ENCODE results near the gene CDH23.
"Not testable (repeated sequence)": the region's sequence is repeated elsewhere in the genome, so short reads cannot be mapped to it uniquely, and the experiment has no call there.

Gene CDH23

DNA sequence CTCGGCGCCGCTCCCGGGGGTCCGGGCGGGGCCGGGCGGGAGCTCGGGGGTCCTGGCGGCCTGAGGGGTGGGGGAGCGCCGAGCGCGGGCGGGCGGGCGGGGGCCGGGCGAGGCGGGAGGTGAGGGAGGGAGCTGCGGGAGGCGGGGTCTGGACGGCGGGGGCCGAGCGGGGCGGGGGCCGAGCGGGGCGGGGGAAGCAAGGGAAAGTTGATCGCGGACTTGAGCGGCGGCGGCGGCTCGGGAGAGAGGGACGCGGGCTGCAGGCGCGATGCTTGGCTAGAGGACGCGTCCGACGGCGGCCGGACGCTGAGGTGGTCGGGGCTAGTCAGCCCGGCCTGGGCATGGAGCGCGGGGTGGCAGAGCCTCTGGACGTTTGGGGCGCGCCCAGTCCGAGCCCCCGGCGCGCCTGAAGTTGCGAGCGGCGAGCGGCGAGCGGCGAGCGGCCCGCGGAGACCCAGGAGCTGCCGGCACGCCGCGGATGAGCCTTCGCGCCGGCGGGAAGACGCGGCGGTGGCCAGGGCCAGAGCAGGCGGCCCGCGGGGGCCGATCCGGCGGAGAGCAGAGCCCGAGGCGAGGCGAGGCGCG, at the start of gene CDH23:
CDH23 (plus strand) TSS at position 210 of the 585 bp plus-strand sequence. CDS start 42,912 bp downstream, outside the sequence.
- DNase-seq = no peak

DNA sequence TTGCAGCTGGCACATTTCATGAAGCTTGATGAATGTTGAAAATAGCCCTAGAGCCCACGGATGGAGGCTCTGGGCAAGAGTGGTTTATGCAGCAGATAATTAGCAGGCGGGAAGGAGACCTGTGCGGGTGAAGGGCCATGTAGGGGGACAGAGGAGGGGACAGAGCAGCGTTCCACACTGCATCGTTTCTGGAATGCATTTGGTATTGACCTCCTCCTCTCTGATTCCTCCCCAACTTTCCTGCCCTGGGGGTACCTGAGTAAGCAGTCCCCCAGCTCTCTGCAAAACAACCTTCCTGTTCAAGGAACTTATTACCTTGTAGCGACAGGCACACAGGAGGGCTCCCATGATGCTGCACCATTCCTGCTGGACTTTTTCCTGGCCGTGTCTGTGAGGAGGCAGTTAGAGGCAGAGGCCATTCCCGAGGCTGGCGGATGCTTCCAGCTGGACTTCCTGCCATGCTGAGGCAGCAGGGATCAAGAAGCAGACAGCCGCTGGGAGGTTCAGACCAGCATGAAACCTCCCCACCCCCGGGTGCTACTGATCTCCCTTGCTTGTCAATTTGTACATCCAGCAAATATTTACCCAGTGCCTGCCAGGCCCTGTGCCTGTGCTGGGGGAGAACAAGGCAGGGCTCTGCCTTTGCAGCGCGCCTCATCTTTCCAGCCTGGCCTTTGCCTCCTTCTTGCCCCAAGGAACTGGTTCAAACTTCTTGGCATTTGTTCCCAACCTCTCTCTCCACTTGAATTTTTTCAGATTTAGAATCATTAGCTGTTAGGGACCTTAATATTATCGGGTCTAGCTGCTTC, 48.9 kb upstream of the CDH23 start:
- no peak for DNase-seq

DNA sequence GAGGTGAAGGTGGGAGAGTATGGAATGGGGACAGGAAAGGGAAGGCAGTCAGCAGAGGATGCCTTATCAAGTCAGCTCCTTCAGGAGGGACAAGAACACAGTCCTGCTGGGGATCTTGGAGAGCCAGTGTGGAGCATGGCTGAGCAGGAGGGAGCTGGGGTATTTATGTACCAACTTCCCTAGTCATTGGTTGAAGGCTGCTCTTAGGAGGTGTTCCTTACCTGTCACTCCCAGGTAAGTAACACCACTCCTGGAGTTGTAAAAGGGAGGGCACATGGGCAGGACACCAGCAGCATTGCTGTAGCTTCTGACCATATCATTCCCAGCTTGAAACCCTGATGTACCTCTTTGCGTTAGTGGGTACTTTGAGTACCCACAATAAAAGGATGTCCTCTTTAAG, 47.9 kb upstream of the CDH23 start:
- no peak for DNase-seq

DNA sequence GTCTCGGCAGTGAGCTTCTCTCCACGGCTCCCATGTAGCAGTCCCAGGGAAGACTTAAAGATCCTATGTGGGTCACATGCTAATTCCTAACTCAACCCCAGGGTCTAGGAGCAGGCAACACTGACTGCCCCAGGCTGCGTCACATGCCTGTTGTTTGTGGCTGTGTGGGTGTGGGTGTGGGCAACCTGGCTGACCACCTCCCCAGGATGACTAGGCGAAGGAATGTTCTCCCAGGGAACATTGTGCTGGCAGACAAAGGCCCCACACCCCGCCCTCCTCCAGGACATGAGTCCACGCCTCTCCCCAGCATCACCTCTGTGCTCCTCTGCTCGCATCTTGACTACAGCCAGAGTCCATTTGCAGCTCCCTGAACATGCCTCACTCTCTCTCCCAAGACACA, 47.3 kb upstream of the CDH23 start:
- DNase-seq = no peak

DNA sequence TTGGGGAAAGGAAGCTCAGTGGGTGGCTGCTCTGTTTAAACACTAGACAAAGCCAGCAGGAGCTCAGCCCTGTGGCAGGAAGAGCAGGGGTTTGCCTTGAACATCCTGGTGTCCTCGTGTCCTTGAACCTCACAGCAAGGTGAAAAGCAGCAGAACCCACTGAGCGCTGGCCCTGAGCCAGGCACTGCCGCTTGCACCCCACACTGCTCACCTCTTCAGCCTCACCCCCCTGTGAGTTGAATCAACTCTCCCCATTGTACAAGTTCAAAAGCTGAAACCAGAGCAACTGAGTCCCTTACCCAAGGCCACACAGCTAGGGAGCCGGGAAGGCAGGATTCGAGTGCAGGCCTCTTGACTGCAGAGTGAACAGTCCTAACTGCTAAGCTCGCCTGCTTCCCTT, 45.6 kb upstream of the CDH23 start:
- DNase-seq = no peak

DNA sequence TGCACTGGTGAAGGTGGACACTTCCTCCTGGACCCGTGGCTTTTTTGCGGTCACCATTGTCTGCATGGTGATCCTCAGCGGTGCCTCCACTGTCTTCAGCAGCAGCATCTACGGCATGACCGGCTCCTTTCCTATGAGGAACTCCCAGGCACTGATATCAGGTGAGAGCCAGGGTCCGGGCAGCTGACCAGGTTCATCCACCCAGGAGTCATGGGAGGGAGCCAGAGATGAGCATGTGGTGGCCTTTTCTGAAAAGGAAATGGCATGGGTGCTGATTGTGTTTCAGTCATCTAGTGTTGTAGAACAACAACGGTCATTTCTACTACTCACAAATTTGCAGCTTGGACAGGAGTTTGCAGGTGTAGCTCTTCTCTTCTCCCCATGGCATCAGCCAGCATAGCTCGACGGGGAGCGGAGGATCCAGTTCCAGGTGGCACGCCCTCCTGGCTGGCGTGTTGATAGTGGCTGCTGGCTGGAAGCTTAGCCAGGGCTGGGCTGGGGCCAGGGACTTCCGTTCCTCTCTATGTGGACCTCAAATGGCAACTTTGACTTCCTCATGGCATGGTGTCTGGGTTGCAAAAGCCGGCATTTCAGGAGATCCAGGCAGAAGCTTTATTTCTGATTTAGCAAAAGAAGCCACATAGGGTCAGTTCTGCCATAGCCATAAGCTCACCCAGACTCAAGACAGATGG, 44.9 kb upstream of the CDH23 start:
- no peak for DNase-seq

DNA sequence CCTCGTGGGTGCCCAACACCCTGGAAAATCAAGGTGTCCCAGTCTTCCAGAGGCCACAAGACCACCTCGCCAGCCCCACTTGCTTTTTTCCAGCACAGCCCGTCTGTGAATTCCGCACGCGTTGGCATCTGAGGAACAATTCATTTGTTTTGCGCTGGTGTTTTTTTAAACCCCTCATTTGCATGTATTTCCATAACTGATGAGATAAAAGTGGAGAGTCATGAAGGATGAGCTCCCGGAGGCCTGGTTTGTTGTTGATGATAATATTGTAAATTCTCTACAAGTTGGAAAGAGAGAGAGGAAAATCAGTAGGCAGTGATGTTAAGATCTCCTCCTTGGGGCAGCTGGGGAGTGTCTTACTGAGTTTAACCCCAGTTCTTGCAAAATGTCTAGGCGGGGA, 43.1 kb upstream of the CDH23 start:
- DNase-seq = no peak

DNA sequence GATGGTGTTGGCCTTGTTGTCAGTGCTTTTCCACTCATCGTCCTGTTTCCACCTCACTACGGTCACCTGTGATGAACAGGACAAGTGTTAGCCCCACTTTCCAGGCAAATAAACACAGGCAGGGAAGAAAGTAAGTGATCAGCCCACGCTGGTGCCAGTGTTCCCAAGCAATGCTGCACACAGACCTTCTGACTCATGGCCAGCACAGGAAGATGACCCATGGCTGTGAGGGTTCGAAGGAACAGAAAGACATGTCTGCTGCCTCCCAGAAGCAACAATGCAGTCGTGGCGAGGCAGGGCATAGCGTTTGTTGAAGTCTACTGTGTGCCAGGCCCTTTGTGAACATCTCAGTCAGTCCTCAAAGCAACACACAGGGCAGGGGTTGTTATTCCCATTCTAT, 41.9 kb upstream of the CDH23 start:
- DNase-seq = no peak

DNA sequence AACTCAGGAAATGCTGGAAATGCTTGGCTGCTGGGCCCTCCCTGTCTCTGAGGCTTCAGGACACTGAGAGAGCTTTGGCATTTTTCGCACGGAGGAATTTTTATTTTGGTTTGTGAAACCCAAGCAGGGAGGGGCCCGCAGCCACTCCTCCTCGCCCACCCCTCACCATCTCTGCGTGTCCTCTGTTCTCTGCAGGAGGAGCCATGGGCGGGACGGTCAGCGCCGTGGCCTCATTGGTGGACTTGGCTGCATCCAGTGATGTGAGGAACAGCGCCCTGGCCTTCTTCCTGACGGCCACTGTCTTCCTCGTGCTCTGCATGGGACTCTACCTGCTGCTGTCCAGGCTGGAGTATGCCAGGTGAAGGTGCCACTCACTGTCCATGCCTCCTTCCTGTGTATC, 40.8 kb upstream of the CDH23 start:
- DNase-seq = no peak

DNA sequence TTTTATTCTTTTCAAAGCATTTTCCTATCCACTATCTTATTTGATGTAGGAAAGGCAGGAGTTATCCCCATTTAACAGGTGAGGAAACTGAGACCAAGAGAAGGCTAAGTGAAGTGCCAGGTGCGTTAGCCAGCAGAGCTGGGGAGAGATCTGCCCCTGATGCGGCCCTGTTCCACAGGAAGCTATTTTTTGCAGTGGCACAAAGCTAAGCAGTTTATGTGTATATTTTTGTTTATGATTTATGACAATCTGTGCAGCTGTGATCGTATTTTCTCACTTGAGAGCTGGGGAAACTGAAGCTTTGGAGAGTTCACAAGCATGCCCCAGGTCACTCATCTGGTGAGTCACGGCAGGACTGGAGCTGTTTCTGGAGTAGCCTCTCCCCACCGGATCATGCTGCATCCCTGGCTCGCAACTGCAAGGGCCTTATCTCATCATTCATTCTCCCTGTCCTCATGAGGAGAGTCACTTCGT, 38.9 kb upstream of the CDH23 start:
- DNase-seq = no peak

DNA sequence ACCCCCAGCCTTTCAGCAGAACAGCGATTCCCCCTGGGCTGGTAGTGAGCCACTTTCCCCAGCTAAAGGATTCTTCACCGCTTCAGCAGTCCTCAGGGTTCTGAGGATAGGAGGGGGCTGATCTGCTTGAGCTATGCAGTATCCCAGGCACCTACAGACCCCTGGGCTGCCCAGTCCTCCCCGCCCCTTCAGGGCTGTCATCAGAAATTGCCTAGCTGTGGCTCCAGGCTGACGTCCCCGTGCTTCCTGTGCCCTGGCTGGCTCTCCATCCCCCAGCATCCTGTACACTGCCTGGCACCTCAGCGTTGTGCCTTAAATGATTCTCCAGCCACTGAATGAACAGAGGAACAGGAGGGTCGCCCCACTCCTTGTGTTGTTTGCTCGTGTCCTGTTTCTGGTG, 38.4 kb upstream of the CDH23 start:
- no peak for DNase-seq

DNA sequence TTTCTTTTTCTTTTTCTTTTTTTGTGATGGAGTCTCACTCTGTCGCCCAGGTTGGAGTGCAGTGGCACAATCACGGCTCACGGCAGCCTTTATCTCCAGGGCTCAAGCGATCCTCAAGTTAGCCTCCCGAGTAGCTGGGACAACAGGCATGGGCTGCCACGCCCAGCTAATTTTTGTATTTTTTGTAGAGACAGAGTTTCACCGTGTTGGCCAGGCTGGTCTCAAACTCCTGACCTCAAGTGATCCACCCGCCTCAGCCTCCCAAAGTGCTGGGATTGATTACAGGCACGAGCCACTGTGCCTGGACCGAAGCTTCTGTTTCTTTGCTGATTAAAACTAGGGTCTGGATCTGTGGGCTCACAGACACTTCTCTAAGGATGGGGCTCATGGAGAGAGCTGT, 37.8 kb upstream of the CDH23 start:
- not testable (repeated sequence) for DNase-seq

DNA sequence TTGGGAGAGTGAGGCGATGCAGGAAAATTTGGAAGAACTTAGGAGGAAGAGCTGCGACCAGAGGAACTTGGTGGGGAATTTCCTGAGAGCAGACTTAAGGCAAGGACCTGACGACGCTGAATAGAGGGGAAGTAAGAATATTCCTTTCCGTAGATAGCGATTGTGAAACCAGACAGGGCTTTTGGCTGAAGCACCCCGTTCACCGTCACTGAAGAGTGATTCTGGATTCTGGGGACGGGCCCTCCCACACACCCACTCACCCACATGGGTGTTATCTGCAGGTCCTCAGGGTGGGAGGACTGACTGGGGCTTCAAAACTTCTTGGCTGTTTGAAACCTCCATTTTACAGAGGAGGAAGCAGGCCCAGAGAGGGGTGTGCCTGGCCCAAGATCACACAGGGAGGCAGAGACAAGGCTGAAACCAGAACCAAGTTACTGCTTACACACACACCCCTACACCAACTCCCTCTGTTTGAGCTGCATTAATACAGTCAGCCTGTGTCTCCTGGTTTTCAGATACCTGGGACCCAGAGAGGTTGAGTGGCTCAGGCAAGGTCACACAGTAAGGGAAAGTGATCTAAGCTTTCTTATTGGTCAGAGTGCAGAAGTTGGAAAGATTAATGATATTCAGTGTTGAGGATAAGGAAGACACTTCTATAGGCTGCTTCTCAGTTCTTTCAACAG, 37.2 kb upstream of the CDH23 start:
- no peak for DNase-seq

DNA sequence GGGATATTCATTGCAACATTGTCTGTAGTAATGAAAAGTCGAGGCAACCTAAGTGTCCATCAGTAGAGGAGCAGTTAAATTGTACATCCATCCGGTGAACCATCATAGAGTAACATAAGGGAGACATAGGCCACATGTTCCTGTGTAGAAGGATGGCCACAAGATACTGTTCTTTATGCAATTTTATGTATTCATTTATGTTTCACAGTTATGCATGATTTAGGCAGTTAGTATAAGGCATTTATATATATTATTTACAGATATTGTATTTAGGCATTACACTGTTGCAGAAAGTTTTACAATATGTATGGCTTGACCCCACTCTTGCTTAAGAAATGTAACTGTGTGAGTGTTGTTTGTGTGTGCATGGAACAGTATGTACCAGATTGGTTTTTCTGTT, 36.0 kb upstream of the CDH23 start:
- DNase-seq = no peak

DNA sequence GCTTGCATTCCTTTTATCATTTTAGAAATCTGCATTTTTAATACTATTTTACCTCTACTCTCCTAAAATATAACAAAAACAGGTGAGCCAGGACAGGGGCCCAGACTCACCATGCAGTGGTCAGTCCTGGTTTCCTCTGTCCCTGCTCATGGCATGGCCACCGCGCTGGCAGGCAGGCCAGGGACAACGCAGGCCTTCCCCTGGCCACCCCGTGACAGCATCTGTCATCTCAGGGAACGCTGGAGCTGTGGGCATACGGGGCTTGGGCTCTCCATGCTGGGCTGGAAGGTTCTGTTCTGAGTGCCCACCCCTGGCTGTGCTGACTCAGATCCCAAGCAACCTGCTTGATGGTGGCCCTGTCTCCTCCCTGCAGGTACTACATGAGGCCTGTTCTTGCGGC, 35.1 kb upstream of the CDH23 start:
- no peak for DNase-seq

DNA sequence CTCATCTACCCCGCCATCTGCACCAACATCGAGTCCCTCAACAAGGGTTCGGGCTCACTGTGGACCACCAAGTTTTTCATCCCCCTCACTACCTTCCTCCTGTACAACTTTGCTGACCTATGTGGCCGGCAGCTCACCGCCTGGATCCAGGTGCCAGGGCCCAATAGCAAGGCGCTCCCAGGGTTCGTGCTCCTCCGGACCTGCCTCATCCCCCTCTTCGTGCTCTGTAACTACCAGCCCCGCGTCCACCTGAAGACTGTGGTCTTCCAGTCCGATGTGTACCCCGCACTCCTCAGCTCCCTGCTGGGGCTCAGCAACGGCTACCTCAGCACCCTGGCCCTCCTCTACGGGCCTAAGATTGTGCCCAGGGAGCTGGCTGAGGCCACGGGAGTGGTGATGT, 34.6 kb upstream of the CDH23 start:
- no peak for DNase-seq

DNA sequence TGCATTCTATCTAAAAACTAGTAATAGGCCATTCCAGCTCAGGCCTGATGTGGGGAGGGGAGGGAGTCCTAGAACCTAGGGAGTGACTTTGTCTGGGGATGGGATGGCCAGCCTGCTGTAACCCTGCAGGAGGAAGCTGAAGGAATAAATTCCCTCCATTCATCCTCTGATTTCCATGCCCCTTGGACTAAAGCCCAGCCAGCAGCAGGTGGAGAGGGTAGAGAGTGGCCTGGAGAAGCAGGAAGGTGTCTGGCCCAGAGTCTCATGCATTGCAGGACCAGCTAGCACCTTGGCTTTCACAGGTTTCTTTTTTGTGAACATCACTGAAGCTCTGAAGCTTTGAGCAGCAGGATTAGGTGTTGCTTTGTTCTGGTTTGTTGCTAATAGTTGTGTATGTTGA, 32.8 kb upstream of the CDH23 start:
- DNase-seq = no peak

DNA sequence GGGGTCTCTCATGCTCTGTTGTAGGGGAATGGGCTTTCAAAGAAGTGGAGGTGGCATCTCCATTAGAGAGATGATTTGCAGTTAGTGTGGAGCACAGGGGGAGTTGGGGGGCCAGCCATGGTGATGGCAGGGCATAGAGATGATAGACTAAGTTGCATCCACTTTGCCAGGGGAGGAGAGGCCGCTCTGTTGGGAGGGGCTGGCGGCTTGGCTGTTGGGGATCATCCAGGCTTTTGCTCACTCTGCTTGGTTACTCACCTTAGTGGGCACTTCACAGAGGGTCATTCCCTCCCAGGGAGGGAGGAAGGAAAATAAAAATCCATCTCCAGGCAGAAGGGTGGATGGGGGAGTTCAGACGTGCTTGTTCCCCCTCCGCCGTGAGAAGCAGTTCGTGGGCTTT, 31.4 kb upstream of the CDH23 start:
- DNase-seq = no peak

DNA sequence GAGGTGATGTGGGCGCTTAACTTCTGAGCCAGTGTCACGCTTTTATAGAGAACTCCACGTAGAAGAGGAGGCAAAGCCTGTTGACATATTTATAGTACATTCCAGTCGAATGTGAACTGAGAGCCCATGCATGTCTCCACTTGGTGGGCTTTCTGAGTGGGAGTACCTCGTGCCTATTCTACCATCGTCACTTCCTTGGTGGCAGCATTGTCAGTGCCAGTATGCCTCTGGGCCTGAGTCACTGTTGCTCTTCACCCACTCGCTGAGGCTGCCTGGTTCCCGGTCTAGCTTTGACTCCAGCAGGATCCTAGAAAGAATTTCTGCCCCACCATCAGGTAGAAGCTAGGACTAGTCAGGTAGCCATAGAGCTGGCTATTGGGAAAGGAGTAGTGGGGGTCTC, 30.0 kb upstream of the CDH23 start:
- DNase-seq = no peak

DNA sequence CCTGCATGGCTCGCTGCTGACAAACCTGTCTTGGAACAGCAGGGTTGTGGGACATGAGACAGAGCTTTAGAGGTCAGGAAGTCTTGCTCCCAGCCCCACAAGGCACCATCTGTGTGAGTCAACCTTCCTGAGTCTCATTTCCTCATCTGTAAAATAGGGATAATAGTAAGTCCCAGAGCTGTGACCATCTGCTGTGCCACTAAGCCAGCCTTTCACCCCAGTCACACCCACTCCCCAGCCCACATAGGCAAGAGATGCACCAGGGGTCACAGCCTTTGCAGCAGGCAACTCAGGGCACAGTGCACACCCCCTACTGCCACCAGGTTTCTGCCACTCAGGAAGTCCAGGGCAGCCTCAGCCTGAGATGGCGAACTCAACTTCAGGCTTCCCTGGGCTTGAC, 29.4 kb upstream of the CDH23 start:
- DNase-seq = no peak

DNA sequence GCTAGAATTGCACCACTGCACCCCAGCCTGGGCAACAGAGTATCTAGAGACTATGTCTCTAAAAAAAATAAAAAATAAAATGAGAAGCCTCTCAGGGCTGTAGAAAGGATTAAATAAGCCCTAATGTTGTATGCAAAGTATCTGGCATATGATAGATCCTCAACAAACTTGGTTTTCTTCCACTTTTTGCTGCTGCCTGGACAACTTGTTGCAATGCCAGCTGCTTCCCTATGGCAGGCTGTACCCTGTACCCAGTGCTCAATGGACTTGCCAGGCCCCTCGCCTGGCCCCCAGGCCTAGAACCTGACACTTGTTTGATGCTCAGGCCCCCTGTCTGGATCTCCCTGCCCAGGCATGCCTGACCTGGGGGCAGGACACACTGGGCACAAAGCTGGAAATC, 28.5 kb upstream of the CDH23 start:
- no peak for DNase-seq

DNA sequence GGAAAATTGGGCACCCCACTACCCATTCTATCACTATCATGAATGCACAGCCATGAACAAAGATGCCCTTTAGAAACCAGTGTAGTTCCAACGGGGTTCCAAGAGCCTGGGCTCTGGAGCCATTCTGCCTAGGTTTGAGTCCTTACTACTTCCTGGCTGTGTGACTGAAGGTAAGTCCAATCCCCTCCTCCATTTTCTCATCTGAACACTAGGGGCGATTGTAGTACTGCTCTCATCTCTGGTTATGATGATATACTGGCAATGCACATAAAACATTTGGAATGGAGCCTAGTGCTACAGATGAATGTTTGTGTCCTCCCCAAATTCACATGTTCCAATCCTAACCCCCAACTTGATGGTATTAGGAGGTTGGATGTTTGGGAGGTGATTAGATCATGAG, 28.1 kb upstream of the CDH23 start:
- DNase-seq = no peak

DNA sequence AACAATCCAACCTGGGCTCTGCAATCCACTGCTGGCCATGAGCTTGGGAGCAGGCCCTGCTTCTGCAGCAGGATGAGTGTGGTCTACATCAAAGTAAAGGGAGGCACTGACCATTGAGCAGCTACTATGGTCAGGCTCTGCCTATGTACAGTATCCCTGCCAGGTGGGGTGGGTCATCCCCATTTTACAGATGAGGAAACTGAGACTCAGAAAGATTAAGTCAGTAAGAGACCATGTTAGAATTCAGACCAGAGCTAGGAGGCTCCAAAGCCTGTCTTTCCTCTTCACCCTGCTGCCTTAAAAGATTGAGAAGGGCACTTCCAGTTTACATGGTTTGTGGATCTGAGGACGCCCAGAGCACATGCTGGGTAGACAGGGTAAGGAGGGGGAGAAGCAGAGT, 27.1 kb upstream of the CDH23 start:
- DNase-seq = no peak

DNA sequence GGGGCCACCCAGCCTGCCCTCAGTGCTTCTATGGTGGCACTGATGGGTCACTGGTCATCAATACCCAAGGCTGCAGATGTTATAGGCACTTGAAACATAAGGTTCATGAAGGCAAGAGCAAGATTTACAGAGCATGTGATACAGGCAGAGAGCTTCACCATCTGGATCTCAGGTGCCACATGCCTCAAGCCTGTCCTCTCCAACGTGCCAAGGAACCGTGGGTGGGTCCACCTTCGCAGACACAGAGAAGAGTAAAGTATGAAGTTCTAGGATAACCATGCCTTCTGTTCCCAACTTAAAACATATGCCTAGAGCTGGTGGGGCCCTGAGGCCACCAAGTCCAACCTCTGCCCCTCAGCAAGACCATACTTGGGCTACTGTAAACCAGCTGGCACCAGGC, 26.7 kb upstream of the CDH23 start:
- DNase-seq = no peak

Data from NCI-H1436 treated with DMSO at 0.1 percent for 48 hours (cell line).